Liver (tissue), 9 donors: Measurements from ENCODE around the gene WDR90. TPM values are rescaled to one million over a fixed set of nuclear protein-coding genes. Genes with fewer than 3 reads are reported as not detected.
A peak's percentile ranks its signal among the peaks of the same experiment; 100 is the strongest.

Experiments used
- DNase-seq: peaks from one replicate; pipeline ENCODE4 v3.0.0-alpha.2; 2017; ENCODE audit warnings: low spot score
- H3K27ac ChIP-seq, 2 donors: one replicate each; pipeline ENCODE4 v1.7.0; 2013; ENCODE audit warnings: inconsistent platforms in 2 of 2, low read length in 2 of 2, control low read depth in 1 of 2, low read depth in 1 of 2, mild to moderate bottlenecking in 1 of 2
- H3K27me3 ChIP-seq, 4 donors: one replicate each; pipeline versions ENCODE4 v1.6.1 to v1.7.0; 2013; ENCODE audit warnings: low read length in 3 of 4, inconsistent platforms in 1 of 4, mild to moderate bottlenecking in 1 of 4, moderate library complexity in 1 of 4; ENCODE audit not compliant: control insufficient read depth in 4 of 4, insufficient read depth in 4 of 4
- H3K36me3 ChIP-seq, 4 donors: one replicate each; pipeline versions ENCODE4 v1.6.1 to v1.7.0; 2013; ENCODE audit warnings: low read length in 3 of 4, mild to moderate bottlenecking in 3 of 4, low read depth in 1 of 4, moderate library complexity in 1 of 4; ENCODE audit not compliant: control insufficient read depth in 4 of 4, insufficient read depth in 3 of 4
- H3K4me1 ChIP-seq, 4 donors: one replicate each; pipeline versions ENCODE4 v1.6.1 to v1.7.0; 2013; ENCODE audit warnings: low read length in 3 of 4, mild to moderate bottlenecking in 3 of 4, moderate library complexity in 1 of 4; ENCODE audit not compliant: control insufficient read depth in 4 of 4, insufficient read depth in 4 of 4
- H3K4me3 ChIP-seq, 3 donors: one replicate each; pipeline versions ENCODE4 v1.6.1 to v1.7.0; 2013; ENCODE audit warnings: low read length in 3 of 3, control low read depth in 1 of 3, low read depth in 1 of 3, mild to moderate bottlenecking in 1 of 3
- H3K9ac ChIP-seq, 2 donors: one replicate each; pipeline ENCODE4 v1.7.0; 2013; ENCODE audit warnings: low read length in 2 of 2, mild to moderate bottlenecking in 2 of 2, moderate library complexity in 2 of 2, control low read depth in 1 of 2, low read depth in 1 of 2
- H3K9me3 ChIP-seq, 4 donors: one replicate each; pipeline versions ENCODE4 v1.6.1 to v1.7.0; 2013; ENCODE audit warnings: low read length in 3 of 4; ENCODE audit not compliant: control insufficient read depth in 4 of 4
- CTCF ChIP-seq: fragments of 150-350 bp; IDR thresholded peaks from 2 replicates; pipeline ENCODE4 v1.5.1; 2017; ENCODE audit warnings: improper control_type of control experiment, low read depth, low read length; ENCODE audit not compliant: missing input control
- EGR1 ChIP-seq, 2 donors: IDR thresholded peaks; 2 replicates each; pipeline ENCODE4 v1.6.1; 2016 to 2018; ENCODE audit warnings: antibody characterized with exemption in 2 of 2, low read depth in 2 of 2
- FOXA1 ChIP-seq: IDR thresholded peaks from 2 replicates; pipeline ENCODE4 v1.6.1; 2016; ENCODE audit warnings: antibody characterized with exemption
- FOXA2 ChIP-seq: IDR thresholded peaks from 2 replicates; pipeline ENCODE4 v1.6.1; 2016; ENCODE audit warnings: antibody characterized with exemption
- GABPA ChIP-seq, 2 donors: IDR thresholded peaks in 1 of 2; conservative IDR thresholded peaks in 1 of 2; 2 replicates each; pipeline ENCODE4 v1.6.1; 2016; ENCODE audit warnings: antibody characterized with exemption in 2 of 2, mild to moderate bottlenecking in 1 of 2, moderate library complexity in 1 of 2
- HNF4A ChIP-seq, 2 donors: conservative IDR thresholded peaks; 2 replicates each; pipeline ENCODE4 v1.6.1; 2016; ENCODE audit warnings: antibody characterized with exemption in 2 of 2, mild to moderate bottlenecking in 2 of 2
- HNF4G ChIP-seq: IDR thresholded peaks from 2 replicates; pipeline ENCODE4 v1.6.1; 2016; ENCODE audit warnings: antibody characterized with exemption
- JUND ChIP-seq, 2 donors: IDR thresholded peaks; 2 replicates each; pipeline ENCODE4 v1.6.1; 2016; ENCODE audit warnings: antibody characterized with exemption in 2 of 2
- NR2F2 ChIP-seq: IDR thresholded peaks from 2 replicates; pipeline ENCODE4 v1.6.1; 2016; ENCODE audit warnings: antibody characterized with exemption
- RAD21 ChIP-seq, 2 donors: IDR thresholded peaks; 2 replicates each; pipeline ENCODE4 v1.6.1; 2016; ENCODE audit warnings: antibody characterized with exemption in 2 of 2, mild to moderate bottlenecking in 2 of 2
- REST ChIP-seq: IDR thresholded peaks from 2 replicates; pipeline ENCODE4 v1.6.1; 2016; ENCODE audit warnings: antibody characterized with exemption, mild to moderate bottlenecking
- RXRA ChIP-seq, 2 donors: IDR thresholded peaks; 2 replicates each; pipeline ENCODE4 v1.6.1; 2017 to 2018; ENCODE audit warnings: antibody characterized with exemption in 2 of 2, mild to moderate bottlenecking in 1 of 2
- SP1 ChIP-seq: IDR thresholded peaks from 2 replicates; pipeline ENCODE4 v1.6.1; 2018; ENCODE audit warnings: antibody characterized with exemption, mild to moderate bottlenecking
- TAF1 ChIP-seq: conservative IDR thresholded peaks from 2 replicates; pipeline ENCODE4 v1.6.1; 2016; ENCODE audit warnings: antibody characterized with exemption, mild to moderate bottlenecking
- YY1 ChIP-seq: IDR thresholded peaks from 2 replicates; pipeline ENCODE4 v1.6.1; 2016; ENCODE audit warnings: antibody characterized with exemption, mild to moderate bottlenecking
- ZBTB33 ChIP-seq: IDR thresholded peaks from 2 replicates; pipeline ENCODE4 v1.6.1; 2016; ENCODE audit warnings: antibody characterized with exemption
- WGBS: extraction: QIAGEN DNeasy Blood & Tissue Kit; methylation state at CpG from one replicate; pipeline ENCODE4 v1.1.7; 2013; 5-methylcytosine and 5-hydroxymethylcytosine counted together
- polyA plus RNA-seq, 2 donors: library from polyadenylated mRNA; stranded (reverse) in 1 of 2; unstranded in 1 of 2; fragments of 200-250 nt in 1 of 2; fragments of >200 nt in 1 of 2; fragmentation: Nextera tagmentation in 1 of 2; extraction: Ambion mirVana in 1 of 2; gene quantifications; one replicate each; pipeline versions ENCODE4 v1.2.1 to v1.2.3, GENCODE V29; 2013 to 2015
- total RNA-seq, 2 donors: library from RNA; depleted of rRNA; stranded (reverse); fragments of >200 nt; gene quantifications; one replicate each; pipeline ENCODE4 v1.2.3, GENCODE V29; 2014
- TF ChIP-seq, protein P1 (sequence below): IDR thresholded peaks from 2 replicates; pipeline ENCODE4 v1.6.1; 2016; ENCODE audit warnings: antibody characterized with exemption
- donor health status: healthy.
- donor health status: healthy.
- donor health status: healthy.
- donor health status: healthy.
- donor health status: healthy.

The WDR90 gene
- total and polyA plus RNA-seq, 4 donors: 4.7 to 13.4 (median 7.9) TPM

- TF ChIP-seq FOXA1: no peak
- TF ChIP-seq EGR1 (IDR thresholded peaks at IDR 0.05; ENCODE audit: low read depth in 2 of 2): no peak
- no peak for TF ChIP-seq JUND (IDR thresholded peaks at IDR 0.05)
- no peak for TF ChIP-seq SP1
- no peak for TF ChIP-seq YY1
- no peak for TF ChIP-seq ZBTB33
- TF ChIP-seq TAF1: no peak
- no peak for TF ChIP-seq RXRA (IDR thresholded peaks at IDR 0.05)
Measured at GRCh38 chr16:705431-706188, 56.4 kb downstream of the WDR90 start, which contains the start of gene FBXL16 (continued).

- no peaks in the 10 kb centered on the region for H3K36me3 ChIP-seq
- TF ChIP-seq CTCF (no peak), GABPA (IDR thresholded peaks at IDR 0.05 in 1 of 2, conservative IDR thresholded peaks at IDR 0.05 in 1 of 2) (no peak), EGR1 (IDR thresholded peaks at IDR 0.05; ENCODE audit: low read depth in 2 of 2) (no peak), NR2F2 (no peak), SP1 (no peak), JUND (IDR thresholded peaks at IDR 0.05) (no peak)
- no peak overlapping the region for H3K9ac ChIP-seq
- peaks cover 4 to 20% (median 14%) of the 10 kb centered on the region in 4 donors for H3K27me3 ChIP-seq
- WGBS: 6% methylated on average over 49 of the region's 49 CpGs
- DNase-seq: no peak
- peaks cover 0 to 4% (median 0%) of the 10 kb centered on the region in 4 donors for H3K4me1 ChIP-seq
- H3K4me3 ChIP-seq: peak overlapping the region in 1 of 3 donors; percentile 15
- H3K9me3 ChIP-seq: no peaks in the 10 kb centered on the region
- H3K27ac ChIP-seq: no peak overlapping the region
Measured at GRCh38 chr16:706189-707061, 57.3 kb downstream of the WDR90 start.

DNA sequence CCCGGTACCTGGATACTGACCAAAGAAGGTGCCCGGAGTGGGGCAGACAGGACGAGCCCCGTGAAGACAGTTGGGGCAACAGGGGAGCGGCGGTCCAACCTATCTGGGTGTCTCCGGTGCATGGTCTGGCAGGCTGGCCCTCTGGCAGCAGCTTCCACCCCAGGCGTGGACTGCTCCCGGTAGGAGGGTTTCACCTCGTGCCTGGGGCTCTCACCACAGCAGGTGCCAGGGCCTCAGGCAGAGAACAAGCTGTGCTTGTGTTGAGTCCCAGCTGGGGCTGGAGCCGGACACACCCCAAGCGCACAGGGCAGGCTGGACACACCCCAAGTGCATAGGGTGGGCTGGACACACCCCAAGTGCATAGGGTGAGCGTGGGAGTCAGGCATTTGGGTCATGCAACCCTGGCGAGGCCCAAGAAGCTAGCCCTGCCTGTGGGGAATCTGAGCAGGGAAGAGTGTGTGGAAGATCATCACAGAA, 57.9 kb downstream of the WDR90 start:
- no peak overlapping the region for H3K27ac ChIP-seq

More for the DNA sequence above, 57.9 kb downstream of the WDR90 start:
- no peak for TF ChIP-seq REST
- no peak for TF ChIP-seq JUND (IDR thresholded peaks at IDR 0.05)
- TF ChIP-seq ZBTB33: no peak
- TF ChIP-seq, protein P1, sequence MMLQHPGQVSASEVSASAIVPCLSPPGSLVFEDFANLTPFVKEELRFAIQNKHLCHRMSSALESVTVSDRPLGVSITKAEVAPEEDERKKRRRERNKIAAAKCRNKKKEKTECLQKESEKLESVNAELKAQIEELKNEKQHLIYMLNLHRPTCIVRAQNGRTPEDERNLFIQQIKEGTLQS: no peak
- TF ChIP-seq FOXA2: no peak
- TF ChIP-seq RAD21 (IDR thresholded peaks at IDR 0.05): no peak
- no peak for TF ChIP-seq HNF4G
- no peak for TF ChIP-seq RXRA (IDR thresholded peaks at IDR 0.05)
- no peak for TF ChIP-seq EGR1 (IDR thresholded peaks at IDR 0.05; ENCODE audit: low read depth in 2 of 2)
- TF ChIP-seq NR2F2: no peak
- TF ChIP-seq GABPA (IDR thresholded peaks at IDR 0.05 in 1 of 2, conservative IDR thresholded peaks at IDR 0.05 in 1 of 2): no peak
- TF ChIP-seq HNF4A (conservative IDR thresholded peaks at IDR 0.05): no peak
- no peak for TF ChIP-seq SP1
- H3K4me1 ChIP-seq: peaks cover 0 to 4% (median 0%) of the 10 kb centered on the region in 4 donors
- 43% methylated on average over 14 of the region's 14 CpGs for WGBS
- peaks cover 4 to 20% (median 14%) of the 10 kb centered on the region in 4 donors for H3K27me3 ChIP-seq
- no peak overlapping the region for H3K9ac ChIP-seq
- no peak for DNase-seq
- H3K9me3 ChIP-seq: no peaks in the 10 kb centered on the region
- no peaks in the 10 kb centered on the region for H3K36me3 ChIP-seq
- H3K4me3 ChIP-seq: no peak overlapping the region
